MG63 (cell line): ENCODE results near the gene PLPP2. TPM values are rescaled to one million over a fixed set of nuclear protein-coding genes. Genes with fewer than 3 reads are reported as not detected.

Experiments used
- DNase-seq: peaks from one replicate; pipeline ENCODE4 v3.0.0-alpha.2; 2020
- H3K27me3 ChIP-seq: fragments of 250-450 bp; sonication (Bioruptor Pico); 2 replicates; pipeline ENCODE4 v1.5.1; 2020; ENCODE audit warnings: mild to moderate bottlenecking, moderate library complexity
- H3K36me3 ChIP-seq: fragments of 250-450 bp; sonication (Bioruptor Pico); 2 replicates; pipeline ENCODE4 v1.5.1; 2020; ENCODE audit warnings: mild to moderate bottlenecking, moderate library complexity
- H3K4me3 ChIP-seq: fragments of 250-450 bp; sonication (Bioruptor Pico); 2 replicates; pipeline ENCODE4 v1.5.1; 2020; ENCODE audit warnings: mild to moderate bottlenecking, moderate library complexity
- H3K9me3 ChIP-seq: fragments of 250-450 bp; sonication (Bioruptor Pico); 2 replicates; pipeline ENCODE4 v1.5.1; 2020; ENCODE audit warnings: mild to moderate bottlenecking, moderate library complexity
- total RNA-seq: library from RNA; depleted of rRNA; stranded (reverse); fragments of >200 nt; shearing (Covaris generic); gene quantifications from 2 replicates; pipeline ENCODE4 v1.2.3, GENCODE V29; 2014; ENCODE audit warnings: low replicate concordance; rRNA removed

Gene PLPP2
- 8.3 and 22.0 TPM in 2 replicates for total RNA-seq

- Histone ChIP-seq H3K9me3 (no peaks in the 10 kb centered on the region), H3K36me3 (no peaks in the 10 kb centered on the region), H3K27me3 (no peaks in the 10 kb centered on the region), H3K4me3 (peak within 1 kb of the TSS; percentile 50)
- DNase-seq: no peak
These were observed at the start of gene PLPP2 for GRCh38 chr19:291006-291521. TSS of gene PLPP2 (minus strand) at chr19:291403. CDS start at chr19:291336, 67 bp downstream.

- DNase-seq: no peak
- H3K4me3 ChIP-seq: no peak overlapping the region
- H3K27me3 ChIP-seq: no peaks in the 10 kb centered on the region
- H3K36me3 ChIP-seq: peaks cover 22% of the 10 kb centered on the region
- H3K9me3 ChIP-seq: no peaks in the 10 kb centered on the region
These were observed 49.6 kb upstream of the PLPP2 start for GRCh38 chr19:340620-341385.

GRCh38 chr19:339262-339887 is 48.2 kb upstream of the PLPP2 start:
- H3K4me3 ChIP-seq: no peak overlapping the region
- no peaks in the 10 kb centered on the region for H3K27me3 ChIP-seq
- H3K36me3 ChIP-seq: peaks cover 25% of the 10 kb centered on the region
- no peaks in the 10 kb centered on the region for H3K9me3 ChIP-seq
- DNase-seq: no peak

DNA sequence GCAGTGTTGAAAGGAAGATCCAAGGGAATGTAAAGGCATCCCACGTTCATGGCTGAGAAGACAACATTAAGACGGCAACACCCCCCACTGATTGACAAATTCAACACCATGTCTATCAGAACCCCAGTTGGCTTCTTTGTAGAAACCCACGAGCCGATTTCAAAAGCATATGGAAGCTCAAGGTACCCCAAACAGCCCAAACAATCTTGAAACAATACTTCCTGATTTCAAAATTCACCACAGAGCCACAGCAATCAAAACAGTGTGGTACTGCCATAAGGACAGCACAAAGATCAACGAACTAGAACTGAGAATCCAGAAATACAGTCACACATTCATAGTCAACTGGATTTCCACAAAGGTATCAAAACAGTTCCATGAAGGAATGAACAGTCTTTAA is 47.2 kb upstream of the PLPP2 start:
- Histone ChIP-seq H3K27me3 (no peaks in the 10 kb centered on the region), H3K4me3 (no peak overlapping the region), H3K36me3 (peaks cover 31% of the 10 kb centered on the region), H3K9me3 (no peaks in the 10 kb centered on the region)
- DNase-seq: no peak

DNA sequence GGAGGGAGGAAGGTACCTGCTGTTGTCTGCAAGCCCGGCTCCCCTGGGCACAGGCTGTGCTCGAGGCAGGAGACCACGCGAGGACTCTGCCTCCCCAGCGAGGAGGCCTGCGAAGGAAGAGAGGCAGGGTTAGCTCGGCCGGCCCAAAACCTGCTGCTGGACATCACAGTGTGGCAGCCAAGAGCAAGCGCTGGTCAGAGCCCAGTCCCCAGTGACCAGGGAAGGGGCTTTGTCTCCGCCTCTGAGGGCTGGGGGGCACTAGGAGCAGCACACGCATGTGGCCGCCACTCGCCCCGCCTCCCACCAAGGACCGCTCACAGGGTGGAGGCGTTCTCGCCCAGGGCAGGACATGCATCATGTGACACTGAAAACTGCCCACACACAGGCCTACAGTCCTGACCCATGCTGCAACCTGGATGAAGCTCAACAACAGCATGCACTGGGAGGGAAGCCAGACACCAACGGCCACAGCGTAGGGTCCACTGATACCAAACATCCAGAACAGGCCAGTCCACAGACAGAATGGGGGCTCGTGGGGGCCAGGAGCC is 44.9 kb upstream of the PLPP2 start:
- Histone ChIP-seq H3K36me3 (peaks cover 27% of the 10 kb centered on the region), H3K4me3 (no peak overlapping the region), H3K9me3 (no peaks in the 10 kb centered on the region), H3K27me3 (no peaks in the 10 kb centered on the region)
- no peak for DNase-seq

DNA sequence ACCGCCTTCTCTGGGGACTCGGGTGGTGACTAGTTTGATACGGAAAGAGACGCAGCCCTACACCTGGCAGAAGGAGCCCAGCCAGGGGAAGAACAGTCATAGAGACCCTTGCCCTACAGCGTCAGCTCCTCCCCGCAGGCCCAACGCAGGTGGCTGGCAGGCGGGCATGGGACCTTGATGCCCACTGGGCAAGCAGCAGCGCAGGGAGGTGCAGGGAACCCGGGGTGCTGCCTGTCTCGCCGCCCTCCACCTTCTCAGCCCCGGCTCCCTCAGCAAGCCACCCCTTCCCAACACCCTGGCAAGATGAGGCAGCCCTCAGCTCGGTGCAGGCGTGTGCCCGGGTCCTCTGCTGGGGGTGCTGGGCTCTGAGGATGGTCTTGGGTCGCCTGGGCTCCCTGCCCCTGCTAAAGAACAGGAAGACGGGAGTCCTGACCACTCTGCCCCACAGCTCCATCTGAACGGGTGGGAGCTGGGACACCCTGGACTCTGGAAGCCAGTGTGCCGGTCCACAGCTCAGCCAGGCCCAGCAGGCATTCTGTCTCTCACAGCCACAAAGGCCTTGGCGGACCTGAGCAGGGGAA is 44.4 kb upstream of the PLPP2 start:
- H3K27me3 ChIP-seq: no peaks in the 10 kb centered on the region
- H3K4me3 ChIP-seq: no peak overlapping the region
- H3K36me3 ChIP-seq: peaks cover 29% of the 10 kb centered on the region
- H3K9me3 ChIP-seq: no peaks in the 10 kb centered on the region
- no peak for DNase-seq

DNA sequence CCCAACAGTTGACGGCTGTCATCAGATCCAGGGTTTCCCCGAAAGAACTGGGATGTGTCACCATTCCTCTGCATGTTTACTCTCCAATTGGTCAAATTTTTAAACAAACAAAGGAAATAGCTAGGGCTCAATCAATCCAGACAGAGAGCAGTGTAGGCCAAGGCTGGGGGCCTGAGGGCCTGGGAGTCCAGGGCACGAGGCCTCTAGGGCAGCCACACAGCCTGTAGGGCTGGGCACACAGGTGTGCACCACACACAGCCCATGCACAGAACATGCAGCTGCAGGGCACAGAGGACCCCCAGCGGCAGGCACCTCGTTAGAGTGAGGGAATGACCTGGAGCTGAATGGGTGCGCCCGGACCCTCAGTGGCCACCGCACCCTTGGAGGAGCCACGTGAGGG is 43.9 kb upstream of the PLPP2 start:
- DNase-seq: no peak
- Histone ChIP-seq H3K27me3 (no peaks in the 10 kb centered on the region), H3K36me3 (peaks cover 26% of the 10 kb centered on the region), H3K4me3 (no peak overlapping the region), H3K9me3 (no peaks in the 10 kb centered on the region)

DNA sequence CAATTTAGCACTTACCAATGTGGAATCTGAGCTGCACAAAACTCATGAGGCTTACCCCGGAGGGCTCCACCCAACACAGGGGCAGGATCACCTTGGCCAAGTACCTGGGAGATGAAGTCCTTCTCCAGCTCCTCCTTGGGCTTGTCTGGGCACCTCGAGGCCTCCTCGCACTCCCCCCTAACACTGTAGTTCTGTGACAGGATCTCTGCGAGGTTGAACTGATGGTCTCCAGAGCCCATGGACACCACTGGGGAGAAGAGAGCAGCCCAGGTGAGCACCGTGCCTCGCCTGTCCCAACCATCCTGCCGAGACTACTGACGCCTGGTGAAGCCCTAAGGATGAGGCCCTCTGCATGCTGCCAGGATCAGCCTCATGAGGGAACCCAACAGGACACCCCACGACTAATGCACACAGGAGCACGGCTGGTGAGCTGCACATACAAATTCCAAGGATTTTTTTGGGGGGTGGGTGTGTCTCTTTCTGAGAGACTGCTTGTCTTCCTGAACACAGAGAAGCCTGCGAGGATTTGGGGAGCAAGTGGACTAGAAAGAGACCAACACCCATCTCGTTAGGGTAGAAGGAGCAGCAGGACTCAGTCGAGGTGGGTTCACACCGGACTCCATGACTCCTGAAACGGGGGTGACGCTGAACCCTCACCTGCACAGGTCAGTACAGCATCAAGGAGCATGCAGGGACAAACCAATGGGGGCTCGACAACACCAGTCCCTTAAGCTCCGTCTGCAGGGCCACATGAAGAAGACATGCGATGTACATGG is 43.3 kb upstream of the PLPP2 start:
- Histone ChIP-seq H3K4me3 (no peak overlapping the region), H3K36me3 (peaks cover 24% of the 10 kb centered on the region), H3K9me3 (no peaks in the 10 kb centered on the region), H3K27me3 (no peaks in the 10 kb centered on the region)
- no peak for DNase-seq

GRCh38 chr19:330503-330902 is 39.3 kb upstream of the PLPP2 start:
- H3K4me3 ChIP-seq: no peak overlapping the region
- no peak for DNase-seq
- no peaks in the 10 kb centered on the region for H3K9me3 ChIP-seq
- H3K27me3 ChIP-seq: no peaks in the 10 kb centered on the region
- peaks cover 35% of the 10 kb centered on the region for H3K36me3 ChIP-seq

GRCh38 chr19:329876-330275 is 38.7 kb upstream of the PLPP2 start:
- no peak for DNase-seq
- Histone ChIP-seq H3K4me3 (no peak overlapping the region), H3K9me3 (no peaks in the 10 kb centered on the region), H3K36me3 (peaks cover 35% of the 10 kb centered on the region), H3K27me3 (no peaks in the 10 kb centered on the region)

- DNase-seq: no peak
- Histone ChIP-seq H3K9me3 (no peaks in the 10 kb centered on the region), H3K36me3 (peaks cover 31% of the 10 kb centered on the region), H3K27me3 (no peaks in the 10 kb centered on the region), H3K4me3 (no peak overlapping the region)
These were observed 36.9 kb upstream of the PLPP2 start for GRCh38 chr19:328025-328505.

- DNase-seq: no peak
- no peaks in the 10 kb centered on the region for H3K9me3 ChIP-seq
- peaks cover 31% of the 10 kb centered on the region for H3K36me3 ChIP-seq
- no peaks in the 10 kb centered on the region for H3K27me3 ChIP-seq
- H3K4me3 ChIP-seq: no peak overlapping the region
These were observed 36.3 kb upstream of the PLPP2 start for GRCh38 chr19:327291-328024.

GRCh38 chr19:326871-327270 is 35.7 kb upstream of the PLPP2 start:
- no peak for DNase-seq
- no peak overlapping the region for H3K4me3 ChIP-seq
- no peaks in the 10 kb centered on the region for H3K9me3 ChIP-seq
- H3K27me3 ChIP-seq: no peaks in the 10 kb centered on the region
- peaks cover 36% of the 10 kb centered on the region for H3K36me3 ChIP-seq

DNA sequence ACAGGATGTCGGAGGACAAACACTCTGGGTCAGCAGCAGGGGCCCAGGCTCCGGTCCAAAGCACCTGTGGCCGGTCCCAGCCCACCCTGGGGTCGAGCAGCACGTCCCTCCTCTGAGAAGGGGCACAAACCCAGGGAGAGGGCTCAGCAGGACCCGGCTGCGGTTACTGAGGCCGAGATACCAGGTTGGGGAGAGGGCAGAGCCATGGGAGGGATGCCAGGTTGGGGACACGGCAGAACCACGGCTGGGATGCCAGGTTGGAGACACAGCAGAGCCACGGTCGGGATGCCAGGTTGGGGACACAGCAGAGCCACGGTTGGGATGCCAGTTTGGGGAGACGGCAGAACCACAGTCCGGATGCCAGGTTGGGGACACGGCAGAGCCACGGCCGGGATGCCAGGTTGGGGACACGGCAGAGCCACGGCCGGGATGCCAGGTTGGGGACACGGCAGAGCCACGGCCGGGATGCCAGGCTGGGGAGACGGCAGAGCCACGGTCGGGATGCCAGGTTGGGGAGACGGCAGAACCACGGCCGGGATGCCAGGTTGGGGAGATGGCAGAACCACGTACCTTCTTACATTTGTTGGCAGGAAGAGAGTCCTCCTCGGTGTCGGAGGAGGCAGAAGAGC is 34.8 kb upstream of the PLPP2 start:
- Histone ChIP-seq H3K4me3 (no peak overlapping the region), H3K9me3 (no peaks in the 10 kb centered on the region), H3K36me3 (peaks cover 36% of the 10 kb centered on the region), H3K27me3 (no peaks in the 10 kb centered on the region)
- DNase-seq: no peak

GRCh38 chr19:325173-325936 is 34.2 kb upstream of the PLPP2 start:
- Histone ChIP-seq H3K36me3 (peaks cover 36% of the 10 kb centered on the region), H3K27me3 (no peaks in the 10 kb centered on the region), H3K9me3 (no peaks in the 10 kb centered on the region)

More at GRCh38 chr19:325173-325936, 34.2 kb upstream of the PLPP2 start:
- DNase-seq: no peak
- no peak overlapping the region for H3K4me3 ChIP-seq
